ENCODE results near the gene SCAF1. TPM values are rescaled to one million over a fixed set of nuclear protein-coding genes. Genes with fewer than 3 reads are reported as not detected.

SCAF1 gene
- total RNA-seq, 120 experiments from 2014 or later, result 80.9 to 146 (median 113) TPM

Small RNA genes lying within 50 kb of the gene (microRNA-seq; reads per million reads assigned to microRNA genes)
- gene MIR5088, result 0 to 2.8 (median 0.29) reads per million in 43 experiments

Other genes starting within 250 kb of the SCAF1 start
- gene PTH2, start 218.8 kb upstream of the SCAF1 start, total RNA-seq, result 1 to 10 TPM in 3 of 120 experiments, not detected in 117; 1.2 to 1.8 (median 1.5) TPM
- gene GFY, start 216.8 kb upstream of the SCAF1 start, total RNA-seq, result under 1 TPM in 9 of 120 experiments, not detected in 111; 0.26 to 0.44 (median 0.36) TPM
- 100 to 1,000 TPM; 143 to 695 (median 467) TPM for gene SLC17A7, start 200.7 kb upstream of the SCAF1 start, total RNA-seq
- 100 to 1,000 TPM in 1 of 120 experiments, 10 to 100 TPM in 119; 48.9 to 115 (median 70.7) TPM for gene PIH1D1, start 190.4 kb upstream of the SCAF1 start, total RNA-seq
- 10 to 100 TPM in 43 of 120 experiments, 1 to 10 TPM in 77; 3.7 to 20.5 (median 9.1) TPM for gene ALDH16A1, start 189.0 kb upstream of the SCAF1 start, total RNA-seq
- 10 to 100 TPM in 2 of 120 experiments, 1 to 10 TPM in 118; 1.7 to 11.9 (median 4.6) TPM for gene FLT3LG, start 168.0 kb upstream of the SCAF1 start, total RNA-seq
- 1,000 to 10,000 TPM in 7 of 120 experiments, 100 to 1,000 TPM in 113; 564 to 1,173 (median 771) TPM for gene RPL13A, start 154.6 kb upstream of the SCAF1 start, total RNA-seq
- gene RPS11, start 145.8 kb upstream of the SCAF1 start, total RNA-seq, result 100 to 1,000 TPM; 410 to 765 (median 576) TPM
- gene FCGRT, start 129.5 kb upstream of the SCAF1 start, total RNA-seq, result 100 to 1,000 TPM in 1 of 120 experiments, 10 to 100 TPM in 119; 22.6 to 101 (median 43.4) TPM
- gene RCN3, start 114.2 kb upstream of the SCAF1 start, total RNA-seq, result 10 to 100 TPM in 49 of 120 experiments, 1 to 10 TPM in 71; 3.0 to 19.9 (median 9.2) TPM
- gene NOSIP, start 61.7 kb upstream of the SCAF1 start, total RNA-seq, result 10 to 100 TPM; 39.0 to 64.8 (median 49.4) TPM
- 1 to 10 TPM in 50 of 120 experiments, under 1 TPM in 56, not detected in 14; 0.32 to 3.1 (median 0.94) TPM for gene PRRG2, start 60.9 kb upstream of the SCAF1 start, total RNA-seq
- gene PRR12, start 51.0 kb upstream of the SCAF1 start, total RNA-seq, result 10 to 100 TPM; 38.2 to 68.5 (median 52.3) TPM
- gene RRAS, start 2.1 kb upstream of the SCAF1 start, total RNA-seq, result 10 to 100 TPM in 95 of 120 experiments, 1 to 10 TPM in 25; 5.4 to 32.8 (median 12.9) TPM
- gene IRF3, start 23.6 kb downstream of the SCAF1 start, total RNA-seq, result 100 to 1,000 TPM in 1 of 120 experiments, 10 to 100 TPM in 119; 44.4 to 102 (median 65.0) TPM
- gene BCL2L12, start 23.7 kb downstream of the SCAF1 start, total RNA-seq, result 1 to 10 TPM in 119 of 120 experiments, under 1 TPM in 1; 0.87 to 9.6 (median 3.6) TPM
- gene PRMT1, start 35.1 kb downstream of the SCAF1 start, total RNA-seq, result 100 to 1,000 TPM in 54 of 120 experiments, 10 to 100 TPM in 66; 75.9 to 139 (median 99.2) TPM
- 1 to 10 TPM in 93 of 120 experiments, under 1 TPM in 26, not detected in 1; 0.33 to 4.1 (median 1.5) TPM for gene ADM5, start 47.4 kb downstream of the SCAF1 start, total RNA-seq
- gene CPT1C, start 48.9 kb downstream of the SCAF1 start, total RNA-seq, result 100 to 1,000 TPM in 78 of 120 experiments, 10 to 100 TPM in 42; 55.9 to 163 (median 105) TPM
- 1 to 10 TPM in 1 of 120 experiments, under 1 TPM in 4, not detected in 115; 0.26 to 1.1 (median 0.39) TPM for gene TSKS, start 121.1 kb downstream of the SCAF1 start, total RNA-seq
- gene AP2A1, start 124.8 kb downstream of the SCAF1 start, total RNA-seq, result 100 to 1,000 TPM; 116 to 220 (median 173) TPM
- 10 to 100 TPM; 24.0 to 83.9 (median 43.9) TPM for gene FUZ, start 171.1 kb downstream of the SCAF1 start, total RNA-seq
- gene MED25, start 176.1 kb downstream of the SCAF1 start, total RNA-seq, result 10 to 100 TPM; 42.6 to 78.6 (median 57.7) TPM
- 100 to 1,000 TPM; 186 to 437 (median 239) TPM for gene PTOV1, start 208.9 kb downstream of the SCAF1 start, total RNA-seq
- 10 to 100 TPM; 26.3 to 92.5 (median 46.7) TPM for gene PNKP, start 225.4 kb downstream of the SCAF1 start, total RNA-seq
- gene AKT1S1, start 235.1 kb downstream of the SCAF1 start, total RNA-seq, result 10 to 100 TPM; 19.9 to 42.2 (median 27.8) TPM
- 100 to 1,000 TPM in 14 of 120 experiments, 10 to 100 TPM in 106; 61.4 to 116 (median 85.9) TPM for gene TBC1D17, start 235.5 kb downstream of the SCAF1 start, total RNA-seq

Data from dorsolateral prefrontal cortex (tissue), 118 donors.